ENCODE measurements around the gene OR11H6.

Gene OR11H6

DNA sequence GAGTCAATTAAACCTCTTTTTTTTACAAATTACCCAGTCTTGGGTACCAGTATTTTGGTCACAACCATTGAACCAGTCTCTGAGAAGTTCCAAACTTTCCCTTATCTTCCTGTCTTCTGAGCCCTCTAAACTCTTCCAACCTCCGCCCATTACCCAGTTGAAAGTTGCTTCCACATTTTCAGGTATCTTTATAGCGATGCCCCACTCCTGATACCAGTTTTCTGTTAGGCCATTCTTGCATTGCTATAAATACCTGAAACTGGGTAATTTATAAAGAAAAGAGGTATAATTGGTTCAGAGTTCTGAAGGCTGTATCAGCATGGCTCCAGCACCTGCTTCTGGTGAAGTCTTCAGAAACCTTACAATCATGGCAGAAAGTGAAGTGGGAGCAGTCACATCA, 50.6 kb downstream of the OR11H6 start:
- DNase-seq: no peak

Measured in CD4-positive, alpha-beta T cell treated with Interleukin-4 for 1 hour (primary cell).